Gastrocnemius medialis (tissue), 4 donors: ENCODE data around the gene PDE4C. TPM values are rescaled to one million over a fixed set of nuclear protein-coding genes. Genes with fewer than 3 reads are reported as not detected.

Source experiments
- ATAC-seq, 2 donors: fragments of 150-250 bp; one replicate each; pipeline ENCODE4 v1.9.1; 2016
- DNase-seq, 2 donors: peaks; one replicate each; pipeline ENCODE4 v3.0.0-alpha.2; 2019
- H3K27ac ChIP-seq, 4 donors: fragments of 200-600 bp; sonication (generic); 1 replicate in 1 of 4; 2 replicates in 3 of 4; pipeline ENCODE4 v1.5.1; 2016 to 2018; ENCODE audit warnings: mild to moderate bottlenecking in 2 of 4, moderate library complexity in 1 of 4
- H3K27me3 ChIP-seq, 3 donors: fragments of 200-600 bp; sonication (generic) in 2 of 3; 1 replicate in 1 of 3; 2 replicates in 2 of 3; pipeline versions ENCODE4 v1.5.1 to v1.6.0; 2016 to 2019; ENCODE audit warnings: mild to moderate bottlenecking in 1 of 3, moderate library complexity in 1 of 3
- H3K36me3 ChIP-seq, 2 donors: fragments of 200-600 bp; sonication (generic) in 1 of 2; one replicate each; pipeline ENCODE4 v1.5.1; 2017 to 2018
- H3K4me1 ChIP-seq, 2 donors: fragments of 200-600 bp; sonication (generic) in 1 of 2; one replicate each; pipeline ENCODE4 v1.5.1; 2016 to 2017; ENCODE audit warnings: mild to moderate bottlenecking in 2 of 2
- H3K4me3 ChIP-seq, 4 donors: fragments of 200-600 bp; sonication (generic) in 3 of 4; 1 replicate in 1 of 4; 2 replicates in 3 of 4; pipeline ENCODE4 v1.5.1; 2016 to 2019; ENCODE audit warnings: mild to moderate bottlenecking in 2 of 4
- H3K9me3 ChIP-seq, 3 donors: fragments of 200-600 bp; sonication (generic) in 2 of 3; 1 replicate in 1 of 3; 2 replicates in 2 of 3; pipeline ENCODE4 v1.5.1; 2016 to 2019
- CTCF ChIP-seq, 5 experiments: fragments of 450-650 bp in 3 of 5; fragments of 200-600 bp in 2 of 5; sonication (generic) in 2 of 5; IDR thresholded peaks in 4 of 5; conservative IDR thresholded peaks in 1 of 5; 1 replicate in 4 of 5; 2 replicates in 1 of 5; pipeline ENCODE4 v1.5.1; 2016 to 2019; ENCODE audit warnings: antibody characterized with exemption in 5 of 5, mild to moderate bottlenecking in 3 of 5, moderate library complexity in 3 of 5
- POLR2A ChIP-seq, 2 donors: fragments of 450-650 bp; IDR thresholded peaks; one replicate each; pipeline ENCODE4 v1.6.1; 2017; ENCODE audit warnings: antibody characterized with exemption in 2 of 2, mild to moderate bottlenecking in 2 of 2, moderate library complexity in 2 of 2
- in situ Hi-C, 4 donors: fragments of 200-750 bp; cut with MboI; loops; one replicate each; pipeline versions ENCODE4 v1.15.0 to v1.8.0; 2017; ENCODE audit warnings: low sequenced_read_pairs in 4 of 4
- intact Hi-C: fragments of 100-400 bp; cut with DNase I; formaldehyde crosslinking; loops from one replicate; pipeline ENCODE4 v1.15.1; 2023; ENCODE audit warnings: low total_unique reads
- total RNA-seq, 4 donors: library from RNA; depleted of rRNA; stranded (reverse); fragments of >200 nt; gene quantifications; one replicate each; pipeline versions ENCODE4 v1.1.0 to v1.2.3, GENCODE V29; 2016

The PDE4C gene
- total RNA-seq, 4 donors from 2014 or later = 0.65 to 2.6 (median 0.76) TPM; not detected in 1

GRCh38 chr19:18174983-18175382, 51.3 kb downstream of the PDE4C start:
- intact Hi-C loops (no loop called here), in situ Hi-C loops (no loop called here)
- Histone ChIP-seq H3K27ac (no peak overlapping the region), H3K27me3 (peaks cover 0 to 3% (median 0%) of the 10 kb centered on the region in 3 donors), H3K4me1 (peaks cover 8 to 12% of the 10 kb centered on the region in 2 donors), H3K4me3 (peak overlapping the region in 1 of 4 donors; percentile 63), H3K9me3 (no peaks in the 10 kb centered on the region), H3K36me3 (no peaks in the 10 kb centered on the region)
- TF ChIP-seq POLR2A (IDR thresholded peaks at IDR 0.05) (no peak), CTCF (IDR thresholded peaks at IDR 0.05 in 4 of 5, conservative IDR thresholded peaks at IDR 0.05 in 1 of 5) (no peak)
- DNase-seq (no peak), ATAC-seq (no peak)

Other genes with a start within 250 kb of the PDE4C start
- gene ARRDC2, start 218.3 kb downstream of the PDE4C start, total RNA-seq = 100 to 1,000 TPM; 476 to 810 (median 543) TPM
- under 1 TPM in 2 of 4 donors, not detected in 2; 0.16 to 0.20 TPM for gene IL12RB1, start 139.5 kb downstream of the PDE4C start, total RNA-seq
- 1 to 10 TPM in 3 of 4 donors, under 1 TPM in 1; 0.66 to 2.8 (median 1.6) TPM for gene MAST3, start 128.7 kb downstream of the PDE4C start, total RNA-seq
- gene PIK3R2, start 73.3 kb downstream of the PDE4C start, total RNA-seq = 10 to 100 TPM in 1 of 4 donors, 1 to 10 TPM in 3; 5.6 to 11.9 (median 6.0) TPM
- gene IFI30, start 52.6 kb downstream of the PDE4C start, total RNA-seq = 10 to 100 TPM in 2 of 4 donors, 1 to 10 TPM in 2; 3.5 to 20.4 (median 14.0) TPM
- 10 to 100 TPM; 18.1 to 38.9 (median 33.0) TPM for gene MPV17L2, start 33.2 kb downstream of the PDE4C start, total RNA-seq
- 1 to 10 TPM in 1 of 4 donors, under 1 TPM in 1, not detected in 2; 0.51 to 2.3 TPM for gene RAB3A, start 22.4 kb downstream of the PDE4C start, total RNA-seq
- gene IQCN, start 48.0 kb upstream of the PDE4C start, total RNA-seq = under 1 TPM; 0.20 to 0.61 (median 0.39) TPM
- 100 to 1,000 TPM in 3 of 4 donors, 10 to 100 TPM in 1; 67.2 to 258 (median 221) TPM for gene JUND, start 55.2 kb upstream of the PDE4C start, total RNA-seq
- 100 to 1,000 TPM; 122 to 294 (median 193) TPM for gene LSM4, start 96.6 kb upstream of the PDE4C start, total RNA-seq
- gene PGPEP1, start 114.2 kb upstream of the PDE4C start, total RNA-seq = 10 to 100 TPM; 11.7 to 42.3 (median 23.6) TPM
- gene GDF15, start 159.7 kb upstream of the PDE4C start, total RNA-seq = 1 to 10 TPM in 2 of 4 donors, not detected in 2; 1.4 to 2.7 TPM
- gene LRRC25, start 171.2 kb upstream of the PDE4C start, total RNA-seq = 1 to 10 TPM in 3 of 4 donors, under 1 TPM in 1; 0.34 to 4.2 (median 2.3) TPM
- gene SSBP4, start 193.0 kb upstream of the PDE4C start, total RNA-seq = 10 to 100 TPM; 24.7 to 65.2 (median 44.1) TPM
- 10 to 100 TPM in 1 of 4 donors, 1 to 10 TPM in 3; 5.1 to 29.1 (median 7.8) TPM for gene ISYNA1, start 211.7 kb upstream of the PDE4C start, total RNA-seq